Measurements from ENCODE around the gene GNG2. TPM values are rescaled to one million over a fixed set of nuclear protein-coding genes. Genes with fewer than 3 reads are reported as not detected.

The GNG2 gene
- total RNA-seq, 1 donor from 2014 or later = 9.4 TPM

DNA sequence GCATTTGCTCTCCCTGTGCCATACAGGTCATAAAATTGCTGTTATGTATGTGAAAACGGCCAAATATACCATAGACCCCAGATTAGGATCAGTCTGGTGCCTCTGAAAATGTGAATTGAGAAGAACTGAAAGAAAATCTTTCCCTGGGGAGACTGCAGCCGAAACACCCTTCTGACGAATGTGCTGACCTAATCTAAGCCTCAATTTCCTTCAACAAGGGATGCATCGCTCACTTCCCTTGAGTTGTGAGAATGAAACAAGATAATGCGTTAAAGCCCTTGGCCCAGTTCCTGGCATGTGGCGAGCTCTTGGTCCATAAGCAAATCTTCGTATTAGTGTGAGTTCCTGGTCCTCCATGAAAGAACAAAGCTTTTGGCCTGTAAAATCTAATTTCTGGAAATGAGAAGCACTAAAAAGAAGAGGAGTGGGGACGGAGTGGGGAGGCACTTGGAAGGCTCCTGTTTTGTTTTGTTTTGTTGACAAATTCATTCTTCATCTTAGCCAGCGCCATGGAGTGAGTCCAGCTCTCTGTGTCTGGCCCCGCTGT, 79.4 kb downstream of the GNG2 start:
- DNase-seq (ENCODE audit: low read depth in 2 of 2) = no peak

DNA sequence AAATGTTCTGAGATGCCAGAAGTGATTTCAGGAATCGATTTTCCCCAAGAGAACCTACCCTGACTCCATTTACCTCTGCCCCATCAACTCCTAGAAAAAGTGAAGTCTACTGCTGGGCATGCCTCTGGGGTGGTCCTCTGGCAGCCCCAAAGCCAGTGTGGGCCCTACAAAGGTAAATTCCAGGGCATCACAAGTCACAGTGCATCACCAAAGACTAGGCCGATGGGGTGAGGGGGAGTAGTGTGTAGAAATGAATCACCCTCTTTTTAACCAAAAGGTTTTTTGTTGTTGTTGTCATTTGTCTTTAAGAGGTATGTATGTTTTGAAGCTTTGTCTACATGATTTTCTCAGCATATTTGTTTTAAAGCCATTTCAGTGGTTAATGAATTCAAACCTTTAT, 82.6 kb downstream of the GNG2 start:
- DNase-seq (ENCODE audit: low read depth in 2 of 2) = no peak

DNA sequence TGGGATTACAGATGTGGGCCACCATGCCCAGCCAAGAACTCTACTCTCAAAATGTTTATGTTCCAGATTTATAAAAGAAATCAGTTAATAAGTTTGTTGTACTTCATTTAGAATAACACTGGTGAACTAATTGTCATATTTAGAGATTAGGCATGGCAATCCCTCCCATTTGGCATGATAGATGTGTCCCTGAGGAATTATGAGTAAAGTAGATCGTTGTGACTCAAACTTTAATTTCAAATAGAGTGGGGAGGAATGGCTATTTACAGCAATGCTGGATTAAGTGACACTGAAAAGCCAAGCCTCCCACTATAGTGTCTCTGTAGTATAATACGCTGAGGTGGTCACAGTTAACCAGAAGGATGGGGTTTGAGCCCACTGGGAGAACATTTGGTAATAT, 89.6 kb downstream of the GNG2 start:
- no peak for DNase-seq (ENCODE audit: low read depth in 2 of 2)

DNA sequence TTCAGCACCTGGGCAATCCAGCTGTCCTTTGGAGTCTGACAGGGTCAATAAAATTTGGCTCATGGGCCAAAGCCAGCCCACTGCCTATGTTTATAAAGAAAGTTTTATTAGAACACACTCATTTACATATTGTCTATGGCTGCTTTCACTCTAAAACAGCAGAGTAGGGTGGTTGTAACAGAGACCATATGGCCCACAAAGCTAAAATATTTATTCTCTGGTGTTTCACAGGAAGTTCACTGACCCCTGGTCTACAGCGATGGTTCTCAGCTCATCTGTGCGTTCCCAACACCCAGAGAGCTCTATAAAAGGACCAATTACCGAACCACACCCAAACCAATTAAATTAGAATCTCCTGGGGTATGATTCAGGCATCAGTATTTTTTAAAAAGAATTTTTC, 91.2 kb downstream of the GNG2 start:
- DNase-seq (ENCODE audit: low read depth in 2 of 2) = no peak

DNA sequence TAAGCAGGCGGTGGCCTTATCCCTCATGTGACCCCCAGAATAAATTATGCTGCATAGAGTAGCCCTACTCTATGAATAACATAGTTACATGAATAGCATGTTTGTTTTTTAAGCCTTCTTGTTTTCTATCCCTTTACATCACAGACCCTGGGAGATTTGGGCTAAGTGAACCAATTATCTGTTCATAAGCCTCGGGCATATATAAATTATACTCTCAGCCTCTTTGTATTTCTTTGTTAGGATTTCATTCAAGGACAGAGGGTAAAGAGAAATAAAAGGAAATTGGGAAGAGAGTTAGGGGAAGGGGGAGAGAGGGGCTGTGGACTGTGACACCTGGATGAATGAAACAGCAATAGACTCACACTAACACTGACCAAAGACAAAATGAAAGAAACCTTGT, 93.6 kb downstream of the GNG2 start:
- no peak for DNase-seq (ENCODE audit: low read depth in 2 of 2)

DNA sequence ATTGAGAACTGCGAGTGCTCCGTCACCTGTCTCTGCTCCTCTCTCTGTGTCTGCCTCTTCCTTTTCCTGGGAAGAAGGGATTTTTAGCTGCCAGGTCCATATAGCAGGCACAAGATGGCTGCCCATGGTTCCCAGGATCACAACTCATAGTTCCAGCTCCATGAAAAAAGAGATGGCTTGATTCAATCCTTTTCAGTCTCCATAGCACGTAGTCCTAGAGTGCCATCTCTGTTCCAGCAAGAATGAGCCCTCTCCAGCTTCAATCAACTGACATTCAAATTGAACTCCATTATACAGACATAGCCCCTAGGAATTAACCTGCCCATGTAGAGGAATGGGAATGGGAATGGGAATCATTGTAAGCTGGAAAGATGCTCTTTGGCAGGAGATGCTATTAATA, 94.2 kb downstream of the GNG2 start:
- DNase-seq (ENCODE audit: low read depth in 2 of 2) = no peak

DNA sequence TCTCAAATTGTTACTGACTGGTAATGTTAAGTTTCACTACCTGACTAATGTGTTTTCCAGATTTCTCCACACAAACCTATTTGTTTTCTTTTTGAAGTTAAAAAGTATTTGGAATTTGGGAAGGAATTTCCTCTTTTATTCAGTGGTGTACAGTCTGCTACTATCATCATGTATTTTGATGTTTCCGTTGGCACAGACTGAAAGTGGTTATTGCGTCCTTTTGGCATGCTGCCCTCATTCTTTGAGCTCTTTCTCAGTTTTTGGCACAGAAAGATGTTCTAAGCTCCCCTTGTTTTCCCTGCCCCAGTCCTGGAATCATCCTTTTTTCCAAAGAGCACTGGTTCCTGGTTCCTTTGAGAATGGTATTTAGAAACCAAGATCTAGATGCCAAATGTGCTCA, 97.5 kb downstream of the GNG2 start:
- DNase-seq (ENCODE audit: low read depth in 2 of 2) = peak; percentile 80 to 82

DNA sequence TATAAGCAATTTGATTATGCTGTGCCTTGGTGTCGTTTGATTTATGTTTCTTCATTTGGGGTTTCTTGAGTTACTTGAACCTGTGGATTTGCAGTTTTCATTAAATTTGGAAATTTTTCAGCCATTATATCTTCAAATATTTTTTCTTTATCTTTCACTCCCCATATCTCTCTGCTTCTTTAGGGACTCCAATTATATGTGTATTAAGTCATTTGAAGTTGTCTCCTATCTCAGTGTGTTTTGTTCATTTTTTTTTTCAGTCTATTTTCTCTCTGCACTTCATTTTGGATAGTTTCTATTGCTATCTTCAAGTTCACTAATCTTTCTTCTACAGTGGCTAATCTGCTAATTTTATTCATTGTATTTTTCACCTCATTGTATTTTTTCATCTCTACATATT, 99.5 kb downstream of the GNG2 start:
- no peak for DNase-seq (ENCODE audit: low read depth in 2 of 2)

DNA sequence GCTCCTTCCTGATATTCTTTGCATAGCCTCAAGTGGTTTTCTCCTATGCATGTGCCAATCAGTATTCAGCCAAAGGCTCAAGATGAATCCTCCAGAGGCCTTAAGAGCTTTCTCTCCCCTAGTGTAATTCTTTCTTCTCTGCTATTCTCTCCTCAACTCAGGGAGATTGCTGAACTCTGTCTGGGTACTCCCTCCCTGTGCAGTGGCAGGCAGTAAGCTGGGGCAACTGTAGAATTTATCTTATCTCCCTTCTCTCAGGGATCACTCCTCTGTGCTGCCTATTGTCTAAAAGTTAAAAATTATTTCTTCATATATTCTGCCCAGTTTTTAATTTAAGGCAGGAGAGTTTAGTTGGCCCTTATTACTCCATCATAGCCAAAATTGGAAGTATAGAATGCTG, 100.5 kb downstream of the GNG2 start:
- no peak for DNase-seq (ENCODE audit: low read depth in 2 of 2)

DNA sequence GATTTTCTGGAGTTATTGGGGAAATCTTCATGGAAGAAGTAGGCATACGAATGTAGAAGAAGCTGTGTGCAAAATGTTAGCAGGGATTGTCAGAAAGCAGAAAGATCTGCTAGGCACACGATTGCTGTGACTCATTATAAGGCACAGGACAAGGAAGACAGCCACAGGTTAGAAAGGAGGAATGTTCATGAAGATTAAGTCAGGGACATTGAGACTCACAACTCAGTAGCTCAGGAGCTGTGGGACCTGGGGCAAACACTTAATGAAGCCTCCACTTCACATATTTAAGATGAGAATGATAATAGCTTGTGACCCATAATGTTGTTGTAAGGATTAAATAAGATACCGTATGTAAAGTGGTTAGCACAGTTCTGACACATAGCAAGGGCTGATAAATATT, 102.3 kb downstream of the GNG2 start:
- DNase-seq (ENCODE audit: low read depth in 2 of 2) = no peak

DNA sequence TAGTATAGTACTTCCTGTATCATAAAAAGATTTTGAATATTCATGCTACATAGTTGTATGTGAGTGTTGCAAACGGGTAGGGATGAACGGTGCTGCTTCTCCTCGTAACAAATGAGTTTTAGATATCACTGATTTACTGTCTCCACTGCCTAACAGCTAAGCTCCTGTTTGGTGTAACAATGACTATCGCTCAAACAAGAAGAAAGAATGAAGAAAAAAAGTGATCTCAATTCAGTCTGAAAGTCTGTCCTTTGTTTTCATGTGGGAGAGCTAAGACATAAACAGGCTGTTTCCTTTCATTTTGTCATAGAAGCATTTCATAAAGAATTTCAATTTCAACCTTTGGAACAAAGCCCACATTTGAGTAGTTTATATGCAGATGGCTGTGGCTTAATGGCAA, 102.9 kb downstream of the GNG2 start:
- peak in 1 of 2 donors; percentile 49 for DNase-seq (ENCODE audit: low read depth in 2 of 2)

DNA sequence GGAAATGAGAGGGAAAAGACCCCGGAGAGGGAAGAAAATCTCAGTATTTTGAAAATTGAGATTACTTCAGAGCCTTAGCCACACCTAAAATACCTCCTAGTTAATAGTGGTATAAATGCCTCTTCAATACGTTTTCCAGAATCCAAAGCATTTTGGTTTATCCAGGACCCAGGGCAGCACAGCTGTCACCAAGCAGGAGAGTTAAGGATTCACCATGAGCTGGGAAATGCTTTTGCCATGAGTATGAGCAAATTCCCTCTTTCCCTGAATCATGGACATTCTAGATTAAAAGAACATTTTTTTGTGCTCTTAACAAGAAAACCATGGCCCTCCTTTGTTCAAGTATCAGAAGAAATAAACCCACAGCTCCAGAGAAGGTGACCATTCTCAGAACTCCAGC, 107.1 kb downstream of the GNG2 start:
- no peak for DNase-seq (ENCODE audit: low read depth in 2 of 2)

DNA sequence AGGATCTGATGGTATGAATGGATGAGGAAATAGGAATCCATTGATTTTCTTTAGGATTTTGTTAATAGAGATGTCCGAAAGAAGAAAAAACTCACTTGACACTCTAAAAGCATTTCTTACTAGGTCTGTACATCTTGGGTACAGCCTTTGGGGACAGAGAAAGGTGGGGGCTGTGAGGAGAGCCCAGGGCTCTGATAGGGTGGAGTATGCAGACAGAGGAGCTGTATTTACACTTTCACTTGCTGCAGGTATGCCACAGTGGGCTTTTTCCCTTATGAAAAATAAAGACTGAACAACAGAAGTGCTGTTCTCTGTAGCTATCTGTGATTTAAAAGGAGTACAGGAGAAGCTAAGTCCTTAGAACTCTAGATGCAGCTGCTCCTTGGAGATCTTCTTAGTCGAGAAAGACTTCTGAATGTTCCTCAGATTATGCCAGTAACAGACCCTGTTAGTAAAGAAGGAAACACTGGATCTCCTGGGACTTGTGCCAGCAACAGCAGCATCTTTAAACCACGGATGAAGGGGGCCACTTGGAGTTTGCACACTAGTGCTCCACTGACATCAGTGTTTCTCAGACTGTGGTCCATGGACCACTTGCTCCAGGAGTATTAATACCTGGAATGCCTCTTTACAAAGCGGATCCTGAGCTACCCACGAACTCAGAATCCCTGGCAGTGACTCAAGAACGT, 109.6 kb downstream of the GNG2 start:
- no peak for DNase-seq (ENCODE audit: low read depth in 2 of 2)

DNA sequence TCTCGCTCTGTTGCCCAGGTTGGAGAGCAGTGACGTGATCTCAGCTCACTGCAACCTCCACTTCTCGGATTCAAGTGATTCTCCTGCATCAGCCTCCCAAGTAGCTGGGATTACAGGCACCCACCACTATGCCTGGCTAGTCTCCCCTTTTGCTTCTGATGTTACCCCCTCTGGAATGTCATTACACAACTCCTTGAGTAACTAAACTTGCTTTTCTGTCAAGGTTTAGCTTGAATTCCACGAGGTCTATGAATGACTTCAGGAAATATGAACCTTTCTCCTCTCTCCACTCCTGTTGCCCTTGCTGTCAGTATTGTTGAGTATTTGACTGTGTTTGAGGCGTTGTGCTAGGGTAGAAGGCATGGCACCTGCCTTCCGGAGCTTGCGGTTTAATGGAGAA, 112.2 kb downstream of the GNG2 start:
- no peak for DNase-seq (ENCODE audit: low read depth in 2 of 2)

DNA sequence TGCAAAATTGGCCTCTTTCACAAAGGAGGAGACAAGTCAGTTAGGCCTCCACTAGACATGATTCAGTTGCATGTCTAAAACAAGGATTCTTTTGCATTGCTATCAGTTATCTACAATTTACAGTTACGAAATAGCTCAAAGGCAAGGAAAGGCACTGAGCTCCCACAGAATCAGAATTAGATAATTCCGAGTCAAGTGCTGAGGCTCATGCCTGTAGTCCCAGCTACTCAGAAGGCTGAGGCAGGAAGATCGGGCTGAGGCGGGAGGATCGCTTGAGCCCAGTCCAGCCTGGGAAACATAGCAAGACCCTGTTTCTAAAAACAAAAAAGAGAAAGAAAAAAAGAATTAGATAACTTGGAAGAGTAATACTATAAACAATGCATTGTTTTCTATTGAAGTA, 116.7 kb downstream of the GNG2 start:
- DNase-seq (ENCODE audit: low read depth in 2 of 2) = no peak

DNA sequence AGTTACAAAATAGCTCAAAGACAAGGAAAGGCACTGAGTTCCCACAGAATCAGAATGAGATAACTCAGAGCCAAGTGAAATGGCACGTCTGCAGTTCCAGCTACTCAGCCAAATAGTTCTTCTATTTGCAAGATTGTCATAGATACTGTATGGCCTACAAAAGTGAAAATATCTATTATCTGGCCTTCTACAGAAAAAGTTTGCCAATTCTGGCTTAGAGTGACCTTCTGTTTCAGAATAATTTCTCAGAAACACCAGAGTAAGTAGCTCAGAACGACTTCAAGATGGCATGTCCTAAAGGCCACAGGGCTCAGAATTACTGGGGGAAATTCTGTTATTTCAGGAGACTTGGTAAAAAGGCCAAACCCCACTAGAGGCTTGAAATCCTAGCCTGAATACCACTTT, 118.3 kb downstream of the GNG2 start:
- no peak for DNase-seq (ENCODE audit: low read depth in 2 of 2)

DNA sequence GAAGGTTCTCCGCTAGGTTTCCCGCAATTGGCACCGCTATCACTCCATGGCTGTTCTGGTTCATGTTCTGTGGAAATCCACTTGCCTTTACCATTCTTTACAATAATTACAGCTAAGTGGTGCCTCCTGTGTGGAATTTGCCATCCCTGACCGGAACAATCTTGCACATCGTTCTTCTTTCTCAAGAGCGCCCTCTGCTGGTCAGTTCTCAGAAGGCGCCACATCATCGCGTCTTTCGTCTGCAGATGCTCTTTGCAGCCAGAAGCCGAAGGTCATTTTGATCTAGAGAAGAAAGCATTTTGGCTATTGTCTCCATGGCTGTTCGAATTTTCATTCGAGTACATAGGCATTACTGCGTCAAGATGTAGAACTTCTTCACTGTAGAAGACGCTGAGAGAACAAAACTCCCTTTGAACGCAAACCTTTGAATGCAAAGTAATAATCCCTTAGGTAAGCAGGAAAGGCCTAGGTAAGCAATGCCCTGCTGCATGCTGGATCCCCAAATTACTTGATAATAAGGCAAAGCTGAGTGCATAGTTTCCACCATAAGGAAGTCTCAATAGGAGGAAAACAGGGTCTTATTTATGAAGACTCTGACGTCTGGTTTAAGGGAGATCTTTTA, 118.8 kb downstream of the GNG2 start:
- peak; percentile 57 to 81 for DNase-seq (ENCODE audit: low read depth in 2 of 2)

DNA sequence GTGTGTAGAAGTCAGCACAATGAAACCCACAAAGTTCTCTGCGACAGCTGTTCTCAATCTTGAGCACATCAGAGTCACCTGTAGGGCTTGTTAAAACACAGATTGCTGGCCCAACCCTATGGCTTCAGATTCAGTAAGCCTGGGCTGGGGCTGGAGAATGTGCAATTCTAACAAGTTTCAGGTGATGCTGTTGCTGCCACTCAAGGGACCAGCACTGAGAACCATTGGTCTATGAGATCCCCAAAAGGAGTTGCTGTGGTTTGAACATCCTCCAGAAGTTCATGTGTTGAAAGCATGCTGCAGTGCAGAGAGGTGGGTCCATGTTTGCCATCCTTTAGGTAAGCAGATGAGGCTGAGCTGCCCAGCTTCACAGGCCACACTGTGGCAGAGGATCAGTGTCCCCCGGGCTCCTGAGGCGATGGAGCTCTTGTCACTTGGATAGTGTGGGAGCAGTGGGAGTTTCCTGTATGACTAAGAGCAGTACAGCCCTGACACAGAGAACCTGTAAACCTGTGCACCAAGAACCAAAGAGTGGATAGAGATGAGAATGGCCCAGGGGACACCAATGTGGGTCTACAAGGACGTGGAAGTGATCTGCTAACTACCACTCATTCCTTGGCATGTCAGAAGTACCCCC, 120.9 kb downstream of the GNG2 start:
- no peak for DNase-seq (ENCODE audit: low read depth in 2 of 2)

DNA sequence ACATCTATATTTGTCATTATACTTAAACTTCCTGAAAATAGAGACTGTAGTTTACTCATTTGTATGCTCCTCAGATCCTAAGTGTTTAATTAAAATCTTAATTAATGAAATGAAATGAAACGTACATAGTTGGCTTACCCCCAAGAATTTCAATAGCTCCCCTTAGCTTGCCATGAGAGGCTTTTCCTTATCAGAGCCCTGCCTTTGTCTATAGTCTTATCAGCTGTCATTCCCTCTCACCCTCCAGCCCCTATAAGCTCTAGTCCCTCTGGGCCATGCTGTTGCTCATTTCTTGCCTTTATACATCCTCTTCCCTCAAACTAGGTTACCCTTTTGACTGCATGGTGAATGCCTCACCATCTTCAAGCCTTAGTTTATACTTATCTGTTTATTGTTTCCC, 127.8 kb downstream of the GNG2 start:
- DNase-seq (ENCODE audit: low read depth in 2 of 2) = no peak

DNA sequence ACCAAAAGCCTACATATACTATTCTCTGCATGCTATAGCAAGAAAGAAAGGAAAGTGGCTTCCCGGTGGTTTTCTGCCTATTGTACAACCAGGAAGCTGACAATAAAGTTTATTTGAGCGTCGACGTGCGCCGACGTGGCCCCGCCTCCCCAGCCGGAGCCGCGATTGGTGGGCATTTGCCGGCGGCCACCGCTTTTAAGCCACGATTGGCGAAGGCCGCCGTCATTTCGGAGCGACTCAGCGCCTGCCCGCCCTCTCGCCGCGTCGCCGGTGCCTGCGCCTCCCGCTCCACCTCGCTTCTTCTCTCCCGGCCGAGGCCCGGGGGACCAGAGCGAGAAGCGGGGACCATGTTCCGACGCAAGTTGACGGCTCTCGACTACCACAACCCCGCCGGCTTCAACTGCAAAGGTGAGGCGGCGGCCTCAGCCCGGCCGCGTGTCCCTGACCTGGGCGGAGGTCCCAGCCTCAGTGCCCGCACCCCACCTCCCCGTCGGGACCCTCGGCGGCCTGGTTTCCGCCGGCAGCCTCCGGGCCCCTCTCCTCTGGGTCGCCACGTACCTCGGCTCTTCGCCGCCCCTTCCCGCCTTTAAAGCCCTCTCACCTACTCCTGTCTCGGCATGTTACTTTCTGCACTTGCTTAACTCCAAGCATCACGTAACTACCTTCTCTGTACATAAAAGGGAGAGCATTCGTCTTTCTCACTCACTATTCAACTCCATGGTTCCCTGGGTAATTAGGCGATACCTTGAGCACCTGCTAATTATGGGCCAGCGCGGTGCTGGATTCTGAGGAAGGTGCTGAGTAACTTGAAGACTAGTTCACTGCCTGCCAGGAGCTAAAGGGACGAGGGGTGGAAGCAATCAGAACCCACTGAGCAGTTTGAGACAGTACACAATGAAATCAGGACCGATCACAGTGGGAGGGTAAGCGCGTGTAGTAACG, 129.2 kb downstream of the GNG2 start, which contains the start of gene RTRAF:
RTRAF (plus strand) TSS at position 254 of the 942 bp plus-strand sequence; CDS start at position 348, 94 bp downstream.
- DNase-seq (ENCODE audit: low read depth in 2 of 2) = peak; percentile 85 to 96

DNA sequence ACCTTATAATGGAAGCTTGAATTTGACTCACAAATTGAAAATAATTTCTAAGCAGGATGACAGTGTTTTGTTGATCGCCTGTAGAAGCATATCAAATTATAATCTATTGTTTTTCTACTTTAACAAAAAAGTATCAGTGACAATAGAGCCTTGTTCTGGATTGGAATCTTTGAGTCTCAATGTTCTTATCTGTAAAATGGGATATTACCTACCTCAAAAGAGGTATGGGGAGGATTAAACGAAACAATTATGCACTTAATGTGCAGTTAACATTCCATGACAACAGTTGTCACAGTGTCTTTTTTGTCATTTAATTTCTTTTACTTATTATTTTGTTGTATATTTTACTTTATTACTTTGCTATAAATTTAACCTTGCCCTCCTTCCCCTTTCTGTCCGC, 130.1 kb downstream of the GNG2 start:
- no peak for DNase-seq (ENCODE audit: low read depth in 2 of 2)

Measured in dermis microvascular lymphatic vessel endothelial cell (primary cell).